DMS153 (cell line): ENCODE measurements around the gene ZBTB45.

ENCODE experiments used
- DNase-seq: peaks from one replicate; lab custom pipeline; 2025; lab: John Stamatoyannopoulos, UW

The ZBTB45 gene

DNA sequence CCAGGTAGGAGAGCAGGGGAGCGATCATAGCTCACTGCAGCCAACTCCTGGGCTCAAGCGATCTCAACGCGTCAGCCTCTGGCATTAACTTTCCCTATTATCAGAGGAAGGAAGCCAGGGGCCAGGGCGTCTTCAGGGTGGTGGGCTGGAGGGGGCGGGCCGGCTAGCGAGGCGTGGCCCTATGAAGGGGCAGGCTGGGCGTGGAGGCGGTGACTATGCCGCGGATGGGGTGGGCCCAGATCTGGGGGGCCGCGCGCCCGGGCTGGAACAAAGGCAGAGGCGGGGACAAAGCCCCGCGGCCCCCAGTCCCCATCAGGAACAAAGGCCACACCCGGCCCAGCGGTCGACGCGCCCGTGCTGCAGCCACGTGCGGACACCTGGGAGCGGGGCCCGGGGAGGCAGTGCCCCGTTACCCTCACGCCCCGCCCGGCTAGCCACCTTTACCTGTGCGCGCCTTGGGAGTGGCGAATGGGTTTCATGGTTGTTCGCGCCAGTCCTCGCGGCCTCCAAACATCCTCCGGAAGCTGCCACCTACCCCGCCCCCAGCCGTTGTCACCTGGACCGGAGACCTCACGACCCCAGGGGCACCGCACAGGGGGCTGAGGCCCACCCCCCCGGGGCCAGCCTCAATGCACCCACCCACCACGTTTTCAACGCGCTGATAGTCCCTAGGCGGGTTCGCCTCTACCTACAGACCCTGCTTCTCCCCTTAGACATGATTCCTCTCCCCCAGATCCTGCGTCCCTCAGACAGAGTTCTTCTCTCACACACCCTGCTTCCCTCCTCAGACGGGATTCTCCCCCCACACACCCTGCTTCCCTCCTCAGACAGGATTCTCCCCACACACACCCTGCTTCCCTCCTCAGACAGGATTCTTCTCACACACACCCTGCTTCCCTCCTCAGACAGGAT lies 18.9 kb upstream of the ZBTB45 start:
- DNase-seq = no peak

DNA sequence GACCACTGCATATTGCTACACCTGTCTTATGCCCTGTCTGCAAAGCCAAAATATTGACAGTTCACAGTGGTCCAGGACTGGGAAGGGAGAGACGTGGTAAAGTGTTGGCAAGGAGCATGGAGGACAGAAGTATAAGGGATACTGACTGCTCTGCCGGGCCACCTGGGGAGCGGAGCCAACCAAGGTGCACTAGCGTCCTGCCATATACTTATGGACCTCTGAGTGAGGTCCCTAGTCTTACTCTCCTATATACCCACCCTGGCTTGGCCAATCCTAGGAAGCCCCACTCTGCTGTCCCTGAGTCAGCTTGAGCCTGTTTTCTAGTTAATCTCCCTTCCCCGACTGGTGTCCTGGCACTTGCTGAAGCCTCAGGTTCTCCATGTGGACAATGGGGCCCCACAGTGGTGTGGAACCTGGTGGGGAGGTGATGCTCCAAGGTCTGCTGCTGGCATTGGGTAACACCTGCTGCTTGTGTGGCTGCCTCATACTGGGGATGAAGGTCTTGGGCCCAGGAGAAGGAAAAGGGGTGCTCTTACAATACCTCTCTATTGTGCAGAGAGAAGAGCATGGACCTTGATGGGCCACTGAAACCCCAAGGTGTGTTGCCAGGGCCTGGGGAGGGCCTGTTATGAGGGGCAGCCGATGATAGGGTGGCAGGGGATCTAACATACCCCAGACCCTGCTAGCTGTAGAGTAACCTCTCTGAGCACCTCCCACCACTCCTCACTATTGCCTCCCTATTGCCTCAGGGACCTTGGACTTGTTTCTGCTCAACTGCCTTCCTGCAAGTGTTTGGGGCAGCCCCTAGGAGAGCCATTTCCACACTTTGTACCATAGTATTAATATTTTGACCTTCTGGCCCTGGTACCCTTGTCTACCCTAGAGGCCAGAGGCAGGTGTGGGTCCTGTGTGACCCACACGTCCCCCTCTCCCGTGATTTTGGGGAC lies 17.5 kb upstream of the ZBTB45 start:
- DNase-seq = no peak

DNA sequence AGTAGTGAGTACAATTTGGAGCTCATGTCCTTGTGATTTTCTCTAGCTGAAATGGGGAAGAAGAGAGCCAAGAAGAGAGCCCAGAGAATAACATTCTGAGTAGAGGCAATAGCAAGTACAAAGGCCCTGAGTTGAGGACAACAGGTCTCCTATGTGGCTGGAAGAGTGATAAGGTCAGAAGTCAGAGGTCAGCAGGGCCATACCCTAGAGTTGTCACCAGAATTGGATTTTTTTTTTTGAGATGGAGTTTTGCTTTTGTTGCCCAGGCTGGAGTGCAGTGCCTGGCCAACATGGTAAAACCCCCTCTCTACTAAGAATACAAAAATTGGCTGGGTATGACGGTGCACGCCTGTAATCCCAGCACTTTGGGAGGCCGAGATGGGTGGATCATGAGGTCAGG lies 16.2 kb upstream of the ZBTB45 start:
- DNase-seq = no peak

DNA sequence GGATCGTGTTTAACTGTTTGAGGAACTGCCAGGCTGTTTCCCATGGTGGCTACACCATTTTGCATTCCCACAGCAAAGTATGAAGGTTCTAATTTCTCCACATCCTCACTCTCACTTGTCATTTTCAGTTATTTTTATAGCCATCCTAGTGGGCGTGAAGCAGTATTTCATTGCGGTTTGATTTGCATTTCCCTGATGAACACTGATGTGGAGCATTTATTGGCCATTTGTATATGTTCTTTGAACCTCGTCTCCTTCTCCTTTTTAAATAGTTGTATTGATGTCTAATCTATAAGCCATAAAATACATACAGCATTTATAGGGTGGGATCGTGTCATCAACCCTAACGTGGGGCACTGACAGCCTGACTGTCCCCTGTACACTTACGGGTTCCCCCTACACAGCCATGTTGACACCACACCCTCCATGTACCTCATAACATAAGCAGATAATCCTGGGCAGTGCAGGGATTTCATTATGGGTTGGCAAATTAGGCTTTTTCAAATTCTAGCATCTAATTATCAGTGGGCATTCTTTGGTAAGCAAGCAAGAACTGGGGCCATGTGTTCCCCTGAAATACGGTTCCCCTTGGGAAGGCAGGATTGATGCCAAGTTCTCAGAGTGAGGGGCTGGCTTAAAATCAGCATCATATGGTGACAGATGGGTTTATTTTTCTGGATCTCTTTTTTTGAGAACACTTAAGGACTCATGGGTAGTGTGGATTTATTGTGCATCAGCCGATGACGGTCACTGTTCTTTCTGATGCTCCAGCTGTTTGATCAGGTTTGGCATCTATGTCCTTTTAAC lies 11.6 kb upstream of the ZBTB45 start:
- DNase-seq = no peak

DNA sequence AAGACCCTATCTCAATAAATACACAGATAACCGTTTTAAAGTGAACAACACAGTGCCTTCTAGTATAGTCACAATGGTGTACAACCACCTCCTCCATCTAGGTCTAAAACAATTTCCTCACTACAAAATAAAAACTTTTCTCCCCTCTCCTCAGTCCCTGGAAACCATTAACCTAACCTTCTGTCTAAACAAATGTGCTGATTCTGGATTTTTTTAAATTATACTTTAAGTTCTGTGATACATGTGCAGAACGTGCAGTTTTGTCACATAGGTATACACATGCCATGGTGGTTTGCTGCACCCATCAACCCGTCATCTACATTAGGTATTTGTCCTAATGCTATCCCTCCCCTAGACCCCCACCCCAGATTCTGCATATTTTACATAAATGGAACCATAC lies 9.8 kb upstream of the ZBTB45 start:
- DNase-seq = no peak

DNA sequence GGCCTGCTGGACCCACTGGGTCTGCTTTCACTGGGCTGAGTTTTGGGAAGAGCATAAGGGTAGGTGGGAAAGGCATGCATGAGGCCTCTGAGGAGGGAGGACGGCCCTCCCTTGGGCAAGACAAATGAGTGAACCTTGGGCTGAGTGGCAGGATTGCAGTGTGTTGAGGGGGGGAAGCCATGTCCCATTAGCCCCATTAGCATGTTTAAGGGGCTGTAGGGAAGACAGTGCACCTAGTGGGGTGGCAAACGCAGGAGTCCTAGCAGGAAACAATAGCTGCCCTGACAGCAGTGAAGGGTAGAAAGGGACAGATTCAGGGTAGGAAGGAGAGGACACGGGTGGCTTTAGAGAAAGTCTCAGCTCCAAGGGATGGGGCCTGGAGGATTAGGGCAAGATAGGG lies 3.1 kb upstream of the ZBTB45 start:
- DNase-seq = no peak

DNA sequence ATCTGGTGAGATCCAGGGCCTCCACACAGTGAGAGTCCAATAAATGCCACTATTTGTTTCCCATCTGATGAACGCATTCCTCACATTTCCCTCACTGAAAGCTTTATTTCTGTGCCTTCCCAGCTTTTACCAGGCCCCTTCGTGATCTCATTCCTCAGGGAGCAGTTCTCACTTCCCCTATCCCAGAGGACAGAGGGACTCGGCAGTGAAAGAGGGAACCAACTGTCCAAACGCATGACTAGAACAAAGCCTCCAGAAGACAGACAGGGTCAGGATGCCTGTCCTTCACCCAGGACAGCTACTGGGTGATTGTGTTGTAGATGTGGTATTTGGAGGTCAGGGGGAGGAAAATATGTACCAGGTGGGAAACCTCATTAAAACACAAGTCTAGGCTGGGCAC lies 2.0 kb upstream of the ZBTB45 start:
- DNase-seq = no peak

DNA sequence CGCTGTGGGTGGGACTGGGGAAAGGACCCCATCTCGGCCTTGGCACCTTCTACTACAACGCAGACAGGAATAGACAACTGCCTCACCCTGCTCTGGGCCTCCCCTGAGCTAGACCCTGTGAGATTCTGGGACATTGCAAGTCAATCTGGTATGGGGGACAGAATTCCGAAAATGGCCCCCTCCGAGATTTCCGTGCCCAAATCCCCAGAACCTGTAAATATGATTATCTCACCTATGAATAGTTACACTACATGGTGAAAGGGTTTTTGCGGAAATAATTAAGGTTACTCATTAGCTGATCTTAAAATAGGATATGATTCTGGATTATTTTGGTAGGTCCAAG lies 618 bp upstream of the ZBTB45 start:
- DNase-seq = no peak

DNA sequence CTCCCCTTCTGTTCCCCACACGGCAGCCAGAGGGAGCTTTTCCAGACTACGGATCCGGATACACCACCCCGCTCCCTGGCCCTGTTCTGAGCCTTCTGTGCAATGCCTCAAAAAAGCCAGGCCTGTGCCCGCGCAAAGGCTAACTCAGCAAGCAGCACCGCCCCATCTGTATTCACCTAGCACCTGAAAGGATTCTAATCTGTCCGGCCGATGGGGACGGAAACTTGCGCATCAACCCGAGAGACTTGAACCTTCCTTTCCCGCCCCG lies 589 bp downstream of the ZBTB45 start:
- peak; percentile 47 for DNase-seq

DNA sequence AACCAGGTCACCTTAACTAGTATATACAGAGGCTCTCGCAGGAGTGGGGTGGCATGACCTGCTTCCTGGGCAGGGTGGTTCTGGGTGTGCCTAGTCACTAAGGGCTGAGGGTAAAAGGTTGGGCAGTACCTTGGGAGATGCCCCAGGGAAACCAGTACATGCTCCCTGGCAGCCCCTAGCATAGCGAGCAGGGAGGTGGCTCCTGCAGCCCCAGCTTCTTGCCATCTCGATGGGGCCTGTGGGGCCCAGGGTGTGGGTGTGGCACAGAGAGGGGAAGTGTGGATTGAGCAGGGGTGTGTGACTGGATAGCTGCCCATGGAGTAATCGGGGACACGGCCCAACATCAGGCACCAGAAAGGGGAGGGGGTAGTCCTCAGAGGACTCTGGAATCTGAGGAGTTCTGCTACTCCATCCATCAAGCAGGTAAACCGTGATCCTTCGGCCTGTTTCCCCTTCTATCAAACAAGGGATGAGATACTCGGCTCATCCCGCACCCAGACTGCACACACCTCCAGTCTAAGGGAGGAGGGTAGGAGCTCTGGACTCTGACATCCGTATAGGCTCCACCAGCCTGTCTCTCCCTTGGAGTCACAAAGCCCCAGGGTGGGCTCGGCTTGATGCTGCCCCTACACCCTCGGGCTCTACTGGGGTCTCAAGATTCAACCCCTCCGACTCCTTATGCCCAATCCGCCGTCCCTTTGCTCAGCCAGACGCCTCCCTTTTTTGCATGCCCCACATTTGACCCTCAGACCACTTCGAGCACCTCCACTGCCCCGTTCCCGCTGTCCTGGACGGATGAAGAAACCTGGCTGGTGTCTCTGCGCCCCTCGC lies 1.1 kb downstream of the ZBTB45 start:
- no peak for DNase-seq

DNA sequence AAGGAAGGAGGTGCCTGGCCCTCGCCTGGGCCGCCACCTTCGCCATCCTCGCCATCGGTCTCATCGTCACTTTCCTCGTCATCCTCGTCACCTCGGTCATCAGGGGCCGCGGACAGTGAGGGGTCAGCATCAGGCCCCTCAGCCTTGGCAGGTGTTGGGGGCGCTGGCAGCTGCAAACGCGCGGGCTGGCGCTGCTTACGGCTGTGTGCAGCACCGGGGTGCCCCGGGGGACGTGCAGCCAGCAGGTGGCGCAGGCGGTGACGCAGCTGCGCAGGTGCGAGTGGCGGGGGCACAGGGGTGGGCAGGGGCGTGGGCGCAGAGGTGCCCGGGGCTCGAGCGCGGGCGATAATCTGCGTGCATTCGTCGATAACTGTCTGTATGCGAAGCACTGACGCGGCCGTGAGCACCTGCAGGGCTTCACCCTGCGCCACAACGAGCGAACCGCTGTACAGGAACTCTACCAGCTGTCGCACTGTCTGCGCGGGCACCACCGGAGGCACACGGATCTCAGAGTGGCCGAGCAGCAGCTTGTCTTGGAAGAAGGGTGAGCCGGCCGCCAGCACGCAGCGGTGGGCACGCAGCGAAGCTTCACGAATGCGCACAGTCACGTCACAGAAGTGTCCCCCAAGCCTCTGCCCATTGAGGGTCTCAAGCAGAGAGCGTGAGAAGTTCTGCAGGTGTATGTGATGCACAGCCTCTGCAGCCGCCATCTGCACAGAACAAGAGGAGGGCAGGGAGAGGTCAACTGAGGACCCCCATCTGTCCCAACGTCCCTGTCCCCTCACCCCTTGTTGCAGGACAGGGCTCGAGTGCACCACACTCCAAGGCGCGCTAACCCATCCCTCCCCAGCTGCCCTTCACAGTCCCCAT lies 2.4 kb downstream of the ZBTB45 start:
- DNase-seq = no peak

DNA sequence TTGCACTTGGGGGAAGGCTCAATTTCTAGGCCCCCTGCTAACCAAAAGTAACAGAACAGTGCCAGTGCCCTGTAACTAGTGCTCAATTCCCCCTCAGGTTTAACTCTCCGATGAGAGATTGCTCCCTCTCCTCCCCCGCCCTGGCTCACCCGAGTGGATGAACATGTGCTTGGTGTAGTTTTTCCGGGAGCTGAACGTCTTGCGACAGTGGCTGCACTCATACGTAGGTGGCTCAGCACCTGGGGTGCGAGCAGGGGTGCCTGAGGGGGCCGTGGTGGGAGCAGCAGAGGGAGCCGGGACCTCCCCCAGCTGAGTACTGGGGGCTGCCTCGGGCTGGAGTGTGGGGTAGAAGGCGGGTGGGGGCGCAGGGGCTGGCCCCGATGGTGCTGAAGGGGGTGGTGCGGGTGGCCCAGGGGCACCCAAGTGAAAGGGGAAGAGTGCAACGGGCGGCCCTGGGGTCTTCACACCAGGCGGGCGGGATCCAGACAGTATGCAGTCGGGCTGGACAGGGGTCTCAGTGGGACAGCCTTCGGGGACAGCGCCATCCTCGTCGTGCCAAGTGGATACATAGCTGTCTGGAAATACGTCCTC lies 3.3 kb downstream of the ZBTB45 start:
- DNase-seq = no peak

DNA sequence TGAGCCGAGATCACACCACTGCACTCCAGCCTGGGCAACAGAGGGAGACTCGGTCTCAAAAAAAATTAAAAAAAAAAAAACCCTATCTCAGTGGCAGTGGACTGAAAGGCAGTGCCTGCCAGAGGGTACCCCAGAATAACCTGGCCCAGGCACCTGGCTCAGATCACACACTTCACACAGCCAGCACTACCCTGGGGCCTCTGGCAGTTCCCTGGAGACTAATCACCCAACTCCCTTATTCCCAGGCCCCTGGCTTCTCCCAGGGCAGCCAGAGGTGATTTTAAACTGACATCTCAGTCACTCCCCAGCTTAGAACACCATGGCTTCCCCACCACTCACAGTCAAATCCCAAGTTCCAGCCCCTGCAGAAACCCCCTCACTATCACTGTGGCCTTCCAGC lies 4.4 kb downstream of the ZBTB45 start:
- no peak for DNase-seq

DNA sequence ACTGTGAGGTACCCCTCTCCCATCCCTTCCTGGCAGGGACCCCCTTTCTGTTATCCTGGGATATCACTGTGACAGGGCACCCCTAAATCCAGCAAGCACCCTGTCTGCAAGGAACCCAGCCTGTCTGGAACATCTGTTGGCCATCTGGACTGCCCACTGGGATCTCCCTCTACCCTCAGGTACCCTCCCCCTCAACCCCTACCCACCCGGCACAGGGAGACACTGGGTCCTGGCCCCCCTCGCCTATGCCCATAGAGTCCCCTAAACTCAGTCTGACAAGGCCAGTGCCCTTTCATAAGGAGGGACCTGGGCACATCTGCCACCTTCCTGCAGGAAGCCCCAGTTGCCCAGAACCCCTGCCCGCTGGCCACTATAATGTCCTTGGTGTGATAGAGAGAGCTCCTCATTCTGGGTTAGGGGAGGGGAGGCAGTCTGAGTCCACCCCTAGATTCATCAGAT lies 5.0 kb downstream of the ZBTB45 start:
- DNase-seq = no peak

DNA sequence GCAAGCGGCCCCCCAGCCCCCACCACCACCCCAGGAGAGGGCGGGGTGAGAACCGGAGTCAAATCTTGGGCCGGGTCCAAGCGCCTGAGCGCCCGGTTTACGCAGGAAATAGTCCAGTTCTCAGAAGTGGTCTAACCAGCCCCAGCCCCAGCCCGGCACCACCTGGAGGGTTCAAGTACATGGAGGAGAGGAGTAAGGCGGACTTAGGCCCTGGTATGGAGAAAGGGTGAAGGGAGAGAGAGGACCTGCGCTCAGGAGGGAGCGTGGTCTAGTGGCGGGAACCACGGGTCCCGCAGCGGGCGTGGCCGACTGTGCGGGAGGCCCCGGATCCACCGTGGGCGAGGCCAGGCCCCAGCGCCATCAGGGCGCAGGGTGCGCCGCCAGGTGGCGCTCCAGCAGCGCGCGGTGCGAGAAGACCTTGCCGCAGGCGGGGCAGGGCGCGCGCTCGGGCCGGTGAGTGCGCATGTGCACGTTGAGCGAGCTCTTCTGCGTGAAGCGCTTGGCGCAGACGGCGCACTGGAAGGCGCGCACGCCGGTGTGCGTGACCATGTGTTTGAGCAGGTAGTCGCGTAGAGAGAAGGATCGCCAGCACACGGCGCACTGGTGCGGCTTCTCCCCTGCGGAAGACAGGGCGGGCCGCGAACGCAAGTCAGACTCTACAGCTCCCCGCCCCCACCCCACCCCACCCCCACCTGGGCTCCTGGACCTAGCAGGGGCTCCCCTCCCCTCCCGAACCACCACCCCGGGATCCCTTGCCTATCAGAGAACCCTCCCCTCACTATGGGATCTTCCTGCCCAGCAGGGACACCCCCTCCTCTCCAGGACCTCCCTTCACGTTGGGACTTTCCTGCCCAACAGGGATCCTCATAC lies 5.7 kb downstream of the ZBTB45 start:
- DNase-seq = peak; percentile 88

DNA sequence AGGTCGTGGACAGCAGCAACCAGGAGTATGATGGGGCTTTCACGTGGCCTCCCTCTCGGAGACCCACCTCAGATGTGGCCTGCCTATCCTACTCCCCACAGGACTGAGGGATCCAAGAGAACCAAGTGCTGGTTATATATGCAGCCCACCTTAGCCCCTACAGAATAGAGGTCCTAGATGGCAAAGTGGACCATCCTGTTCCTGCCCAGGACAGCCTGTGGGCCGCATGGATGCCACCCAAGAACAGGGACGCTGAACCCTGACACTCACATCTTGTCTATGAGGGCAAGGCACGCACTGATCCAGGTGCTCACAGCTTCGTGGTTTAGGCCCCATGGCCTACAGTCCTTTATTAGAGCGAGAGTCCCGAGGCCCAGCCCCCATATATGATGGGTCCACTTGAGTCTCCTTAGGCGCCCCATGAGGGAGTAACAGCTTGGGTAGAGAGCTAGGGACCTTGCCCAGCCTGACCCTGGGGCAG lies 6.4 kb downstream of the ZBTB45 start:
- DNase-seq = no peak

DNA sequence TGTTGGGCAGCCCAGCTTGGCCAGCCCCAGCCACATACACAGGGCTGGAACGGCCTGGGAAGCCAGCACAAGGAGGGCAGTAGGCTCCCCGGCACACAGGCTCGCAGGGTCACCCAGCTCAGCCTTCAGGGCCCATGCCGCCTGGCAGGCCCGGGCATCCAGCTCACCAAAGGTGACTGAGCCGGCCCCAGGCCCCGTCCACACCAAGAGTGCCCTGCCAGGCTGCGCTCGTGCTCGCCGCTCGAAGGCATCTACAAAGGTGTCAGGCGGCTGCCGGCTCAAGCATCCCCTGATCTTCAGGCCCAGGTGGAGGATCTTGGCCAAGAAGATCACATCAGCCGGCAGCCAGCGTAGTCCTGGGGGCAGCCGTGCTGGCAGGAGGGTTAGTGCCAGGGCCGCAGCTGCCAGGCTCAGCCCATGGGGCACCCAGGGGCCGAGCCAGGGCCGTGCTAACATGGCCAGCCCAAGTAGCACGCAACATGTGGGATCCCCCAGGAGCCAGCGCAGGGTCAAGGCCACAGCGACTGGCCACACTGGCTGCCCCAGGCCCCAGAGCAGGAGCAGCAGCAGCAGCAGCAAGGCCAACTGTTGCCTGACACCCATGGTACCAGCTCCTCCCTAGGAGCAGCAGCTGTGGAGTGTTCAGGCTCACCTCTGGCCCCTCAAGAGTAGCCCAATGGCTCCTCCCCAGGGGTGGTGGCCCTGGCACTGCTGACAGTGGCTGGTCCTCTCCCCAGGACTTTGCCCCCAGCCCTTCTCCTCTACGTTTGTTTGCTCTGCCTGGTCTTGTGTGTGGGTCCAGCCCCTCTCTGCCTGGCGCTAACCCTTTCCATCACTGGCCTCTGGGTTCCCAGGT lies 8.0 kb downstream of the ZBTB45 start, which contains the start of gene SLC27A5:
TSS of gene SLC27A5 (minus strand) at position 640 of the 856 bp plus-strand sequence. CDS start at position 603, 37 bp downstream.
- DNase-seq = no peak
